Measurements from ENCODE around the gene PIGQ.

DNA sequence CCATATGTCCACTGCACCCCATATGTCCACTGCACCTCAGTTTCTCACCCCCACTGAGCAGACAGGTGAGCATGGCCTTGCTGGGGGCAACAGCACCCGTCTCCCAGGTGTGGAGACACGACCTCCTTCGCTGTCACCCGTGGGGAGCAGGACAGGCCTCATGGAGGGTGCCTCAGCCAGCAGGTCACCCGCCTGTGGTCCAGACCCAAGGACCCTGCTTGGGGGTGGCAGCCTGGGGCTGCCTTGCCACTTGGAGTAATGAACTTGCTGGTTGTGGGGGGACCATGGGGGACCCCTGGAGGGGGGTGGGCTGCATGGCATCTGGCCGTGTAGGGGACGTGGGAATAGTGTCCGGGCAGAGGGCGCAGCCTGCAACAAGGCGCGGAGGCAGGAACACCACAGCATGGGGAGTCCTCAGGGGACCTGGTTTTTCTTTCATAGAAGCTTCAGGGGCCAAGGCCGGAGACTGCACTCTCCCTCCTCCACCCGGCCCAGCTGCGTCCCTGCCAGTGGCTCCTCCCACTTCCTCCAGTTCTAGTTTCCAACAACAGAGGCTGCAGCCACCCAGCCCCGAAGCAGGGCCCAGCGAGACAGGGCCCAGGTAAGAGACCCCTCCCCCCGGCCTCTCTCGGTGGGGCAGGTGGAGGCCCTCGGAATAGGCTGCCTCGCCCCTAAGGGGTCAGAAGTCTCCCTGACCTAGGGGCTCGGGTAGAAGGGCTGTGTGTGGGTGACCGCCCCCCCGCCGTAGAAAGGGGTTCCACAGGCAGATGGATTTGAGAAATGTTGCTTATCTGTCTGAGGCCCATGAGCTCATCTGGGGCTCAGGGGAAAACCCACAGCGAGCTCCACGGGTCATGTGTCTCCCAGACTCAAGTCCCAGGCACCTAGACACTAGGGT, 3.0 kb upstream of the PIGQ start, which contains the start of gene NHLRC4:
- TF ChIP-seq, protein P1, sequence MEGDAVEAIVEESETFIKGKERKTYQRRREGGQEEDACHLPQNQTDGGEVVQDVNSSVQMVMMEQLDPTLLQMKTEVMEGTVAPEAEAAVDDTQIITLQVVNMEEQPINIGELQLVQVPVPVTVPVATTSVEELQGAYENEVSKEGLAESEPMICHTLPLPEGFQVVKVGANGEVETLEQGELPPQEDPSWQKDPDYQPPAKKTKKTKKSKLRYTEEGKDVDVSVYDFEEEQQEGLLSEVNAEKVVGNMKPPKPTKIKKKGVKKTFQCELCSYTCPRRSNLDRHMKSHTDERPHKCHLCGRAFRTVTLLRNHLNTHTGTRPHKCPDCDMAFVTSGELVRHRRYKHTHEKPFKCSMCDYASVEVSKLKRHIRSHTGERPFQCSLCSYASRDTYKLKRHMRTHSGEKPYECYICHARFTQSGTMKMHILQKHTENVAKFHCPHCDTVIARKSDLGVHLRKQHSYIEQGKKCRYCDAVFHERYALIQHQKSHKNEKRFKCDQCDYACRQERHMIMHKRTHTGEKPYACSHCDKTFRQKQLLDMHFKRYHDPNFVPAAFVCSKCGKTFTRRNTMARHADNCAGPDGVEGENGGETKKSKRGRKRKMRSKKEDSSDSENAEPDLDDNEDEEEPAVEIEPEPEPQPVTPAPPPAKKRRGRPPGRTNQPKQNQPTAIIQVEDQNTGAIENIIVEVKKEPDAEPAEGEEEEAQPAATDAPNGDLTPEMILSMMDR (conservative IDR thresholded peaks at IDR 0.05 in 1 of 2, IDR thresholded peaks at IDR 0.05 in 1 of 2; ENCODE audit: extremely low read depth in 1 of 2, insufficient read depth in 1 of 2, low read depth in 1 of 2, low read length in 2 of 2) = no peak
- no peak for TF ChIP-seq EZH2 (IDR thresholded peaks at IDR 0.05; ENCODE audit: borderline replicate concordance, low read length)

All from mammary epithelial cell (primary cell).